ENCODE data around the gene BTC.

The BTC gene

DNA sequence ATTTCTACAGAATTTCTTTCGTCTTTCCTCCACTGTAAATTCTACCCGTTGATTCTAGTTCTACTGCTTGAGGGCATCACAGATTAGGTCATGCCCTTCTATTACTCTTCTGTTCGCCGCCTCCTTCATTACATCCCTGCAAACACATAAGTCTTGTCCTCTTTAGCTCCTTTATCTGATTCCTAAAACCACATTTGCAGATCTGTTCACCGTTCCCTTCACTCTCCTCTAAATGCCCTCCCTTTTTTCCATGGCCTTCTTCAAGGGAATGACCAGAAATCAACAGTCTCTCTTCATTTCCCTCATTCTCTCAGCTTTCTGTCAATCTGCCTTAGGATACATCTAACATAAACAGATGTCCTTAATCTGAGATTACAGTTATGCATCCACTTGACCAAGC lies 43.1 kb downstream of the BTC start:
- no peaks in the 10 kb centered on the region for H3K27me3 ChIP-seq
- no peaks in the 10 kb centered on the region for H3K9me3 ChIP-seq
- H3K27ac ChIP-seq, result no peak overlapping the region
- H3K4me1 ChIP-seq (ENCODE audit: control insufficient read depth in 1 of 2, insufficient read depth in 1 of 2, low read depth in 1 of 2, low read length in 1 of 2), result no peaks in the 10 kb centered on the region
- TF ChIP-seq, protein P1, sequence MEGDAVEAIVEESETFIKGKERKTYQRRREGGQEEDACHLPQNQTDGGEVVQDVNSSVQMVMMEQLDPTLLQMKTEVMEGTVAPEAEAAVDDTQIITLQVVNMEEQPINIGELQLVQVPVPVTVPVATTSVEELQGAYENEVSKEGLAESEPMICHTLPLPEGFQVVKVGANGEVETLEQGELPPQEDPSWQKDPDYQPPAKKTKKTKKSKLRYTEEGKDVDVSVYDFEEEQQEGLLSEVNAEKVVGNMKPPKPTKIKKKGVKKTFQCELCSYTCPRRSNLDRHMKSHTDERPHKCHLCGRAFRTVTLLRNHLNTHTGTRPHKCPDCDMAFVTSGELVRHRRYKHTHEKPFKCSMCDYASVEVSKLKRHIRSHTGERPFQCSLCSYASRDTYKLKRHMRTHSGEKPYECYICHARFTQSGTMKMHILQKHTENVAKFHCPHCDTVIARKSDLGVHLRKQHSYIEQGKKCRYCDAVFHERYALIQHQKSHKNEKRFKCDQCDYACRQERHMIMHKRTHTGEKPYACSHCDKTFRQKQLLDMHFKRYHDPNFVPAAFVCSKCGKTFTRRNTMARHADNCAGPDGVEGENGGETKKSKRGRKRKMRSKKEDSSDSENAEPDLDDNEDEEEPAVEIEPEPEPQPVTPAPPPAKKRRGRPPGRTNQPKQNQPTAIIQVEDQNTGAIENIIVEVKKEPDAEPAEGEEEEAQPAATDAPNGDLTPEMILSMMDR (IDR thresholded peaks at IDR 0.05), result no peak
- H3K4me3 ChIP-seq (ENCODE audit: low read depth in 1 of 2, low read length in 1 of 2), result no peak overlapping the region
- H3K36me3 ChIP-seq, result no peaks in the 10 kb centered on the region

DNA sequence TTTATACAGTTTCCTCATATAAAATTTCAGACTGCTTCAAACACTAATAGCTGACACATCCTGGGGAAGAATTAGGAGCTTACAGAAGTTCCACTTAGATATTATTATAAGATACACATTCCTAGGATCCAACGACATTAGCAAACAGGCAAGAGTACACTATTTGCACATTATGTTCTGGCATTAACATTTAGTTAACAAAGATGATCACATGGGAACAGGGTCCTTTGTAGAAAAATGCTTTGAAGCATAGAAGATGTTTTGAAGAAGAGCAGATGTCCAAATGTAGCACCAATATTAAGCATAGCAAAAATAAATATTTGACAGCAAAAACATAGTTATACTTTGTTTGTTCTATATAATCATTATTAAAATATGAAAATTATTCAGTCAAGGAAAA lies 52.1 kb downstream of the BTC start:
- TF ChIP-seq, protein P1 (IDR thresholded peaks at IDR 0.05), result no peak

DNA sequence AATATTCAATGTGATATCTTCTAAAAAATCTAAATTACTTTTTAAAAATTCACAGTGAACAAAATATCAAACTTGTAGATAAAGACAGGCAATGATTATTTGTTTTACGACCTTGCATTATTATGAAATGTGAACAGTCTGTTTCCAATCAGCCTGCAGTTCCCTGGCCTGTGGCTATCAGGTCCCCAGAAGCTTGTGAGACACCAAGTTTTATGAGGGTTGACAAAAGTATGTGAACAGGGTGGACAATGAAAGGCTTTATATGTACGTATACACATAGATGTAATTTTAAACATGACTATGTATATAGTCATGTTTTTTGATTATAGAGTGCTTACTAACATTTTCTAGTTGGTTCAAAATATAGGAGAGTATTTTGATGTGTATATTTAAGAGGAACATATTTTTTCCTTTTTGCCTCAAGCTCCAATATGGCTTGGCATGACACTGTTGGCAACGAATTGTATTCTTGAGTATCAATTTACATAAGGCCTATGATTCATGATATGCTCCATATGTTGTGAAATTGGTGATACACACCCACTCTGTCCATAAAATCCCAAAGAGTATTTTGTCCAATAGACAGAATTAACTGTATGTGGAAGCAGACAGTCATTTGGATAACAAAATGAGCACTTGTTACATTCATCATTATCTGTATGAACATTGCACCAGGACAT lies 55.7 kb downstream of the BTC start:
- no peaks in the 10 kb centered on the region for H3K4me1 ChIP-seq (ENCODE audit: control insufficient read depth in 1 of 2, insufficient read depth in 1 of 2, low read depth in 1 of 2, low read length in 1 of 2)
- TF ChIP-seq, protein P1 (IDR thresholded peaks at IDR 0.05), result no peak
- no peaks in the 10 kb centered on the region for H3K36me3 ChIP-seq

More for the DNA sequence above, 52.1 kb downstream of the BTC start:
- Histone ChIP-seq H3K27me3 (no peaks in the 10 kb centered on the region), H3K4me3 (ENCODE audit: low read depth in 1 of 2, low read length in 1 of 2) (no peak overlapping the region), H3K9me3 (no peaks in the 10 kb centered on the region), H3K4me1 (ENCODE audit: control insufficient read depth in 1 of 2, insufficient read depth in 1 of 2, low read depth in 1 of 2, low read length in 1 of 2) (no peaks in the 10 kb centered on the region), H3K36me3 (no peaks in the 10 kb centered on the region), H3K27ac (no peak overlapping the region)

DNA sequence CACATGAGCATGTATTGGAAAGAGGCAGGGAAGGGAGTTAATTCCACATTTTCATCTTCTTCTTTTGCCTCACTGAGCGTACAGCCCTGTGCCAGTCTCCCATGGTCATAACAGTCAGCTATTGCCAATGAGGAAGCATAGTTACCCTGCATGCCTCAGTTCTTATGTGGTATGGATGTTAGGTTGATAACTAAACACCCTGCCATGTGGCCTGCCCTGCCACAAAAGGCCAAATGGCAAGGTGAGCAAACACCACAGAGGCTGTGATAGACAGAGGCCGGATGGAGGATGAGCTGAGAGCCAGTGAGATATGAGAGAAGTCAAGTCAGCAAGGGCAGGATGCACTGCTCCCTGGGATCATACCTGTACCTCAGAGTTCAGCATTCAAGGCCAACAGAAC lies 59.3 kb downstream of the BTC start:
- TF ChIP-seq, protein P1 (IDR thresholded peaks at IDR 0.05), result no peak
- Histone ChIP-seq H3K9me3 (no peaks in the 10 kb centered on the region), H3K27me3 (no peaks in the 10 kb centered on the region), H3K4me3 (ENCODE audit: low read depth in 1 of 2, low read length in 1 of 2) (no peak overlapping the region), H3K4me1 (ENCODE audit: control insufficient read depth in 1 of 2, insufficient read depth in 1 of 2, low read depth in 1 of 2, low read length in 1 of 2) (no peaks in the 10 kb centered on the region), H3K27ac (no peak overlapping the region), H3K36me3 (no peaks in the 10 kb centered on the region)

More for the DNA sequence above, 55.7 kb downstream of the BTC start:
- Histone ChIP-seq H3K27ac (no peak overlapping the region), H3K27me3 (no peaks in the 10 kb centered on the region), H3K4me3 (ENCODE audit: low read depth in 1 of 2, low read length in 1 of 2) (no peak overlapping the region), H3K9me3 (no peaks in the 10 kb centered on the region)

DNA sequence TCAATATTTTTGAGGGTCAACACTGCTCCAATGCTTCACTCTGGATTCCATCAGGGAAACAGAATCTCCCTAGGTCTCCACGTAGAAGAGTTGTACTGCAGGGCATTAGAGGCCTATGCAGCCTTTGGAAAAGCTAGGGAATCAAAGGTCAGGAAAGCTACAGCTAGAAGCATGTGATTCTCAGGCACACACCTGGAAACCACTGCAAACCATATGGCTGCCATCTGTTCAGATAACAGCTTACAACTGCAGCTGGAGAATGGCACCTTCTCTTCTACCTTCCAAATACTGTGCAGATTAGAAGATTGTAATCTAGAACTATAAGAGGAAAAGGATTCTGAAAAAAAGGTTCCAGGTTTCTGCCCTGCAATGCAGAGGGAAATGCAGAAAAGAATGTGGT lies 60.6 kb downstream of the BTC start:
- Histone ChIP-seq H3K36me3 (no peaks in the 10 kb centered on the region), H3K27me3 (no peaks in the 10 kb centered on the region), H3K27ac (no peak overlapping the region), H3K4me1 (ENCODE audit: control insufficient read depth in 1 of 2, insufficient read depth in 1 of 2, low read depth in 1 of 2, low read length in 1 of 2) (no peaks in the 10 kb centered on the region), H3K4me3 (ENCODE audit: low read depth in 1 of 2, low read length in 1 of 2) (no peak overlapping the region), H3K9me3 (no peaks in the 10 kb centered on the region)
- TF ChIP-seq, protein P1 (IDR thresholded peaks at IDR 0.05), result no peak
